Astrocyte of the cerebellum (primary cell): ENCODE measurements around the gene N4BP2.

ENCODE experiments used
- DNase-seq: peaks from one replicate; pipeline ENCODE4 v3.0.0-alpha.2; 2011; ENCODE audit warnings: low read depth
- H3K4me3 ChIP-seq: 2 replicates; pipeline ENCODE4 v1.5.1; 2011; ENCODE audit warnings: mild to moderate bottlenecking, low read depth, low read length, moderate library complexity
- CTCF ChIP-seq: IDR thresholded peaks from 2 replicates; pipeline ENCODE4 v1.5.1; 2012; ENCODE audit warnings: low read length, low read depth, moderate library complexity, mild to moderate bottlenecking; ENCODE audit errors: missing control alignments
- in situ Hi-C: cut with HindIII; loops from 2 replicates; pipeline ENCODE4 v1.10.0; 2017; ENCODE audit warnings: low sequenced_read_pairs

N4BP2 gene

GRCh38 chr4:40199179-40199670, 142.6 kb downstream of the N4BP2 start:
- no peak for DNase-seq
- H3K4me3 ChIP-seq, result no peak overlapping the region
- in situ Hi-C loops, result no loop called here
- TF ChIP-seq CTCF, result no peak

GRCh38 chr4:40199999-40200874, 143.6 kb downstream of the N4BP2 start:
- DNase-seq, result peak; percentile 69
- in situ Hi-C loops, result no loop called here
- no peak for TF ChIP-seq CTCF
- H3K4me3 ChIP-seq, result no peak overlapping the region

- no peak for TF ChIP-seq CTCF
- in situ Hi-C loops, result no loop called here
- H3K4me3 ChIP-seq, result no peak overlapping the region
- no peak for DNase-seq
Measured at GRCh38 chr4:40200875-40201801, 144.5 kb downstream of the N4BP2 start.

GRCh38 chr4:40201898-40202297, 145.2 kb downstream of the N4BP2 start:
- DNase-seq, result no peak
- TF ChIP-seq CTCF, result no peak
- no peak overlapping the region for H3K4me3 ChIP-seq
- in situ Hi-C loops, result no loop called here

- TF ChIP-seq CTCF, result no peak
- in situ Hi-C loops, result no loop called here
- H3K4me3 ChIP-seq, result no peak overlapping the region
- no peak for DNase-seq
Measured at GRCh38 chr4:40202474-40202873, 145.8 kb downstream of the N4BP2 start.

- in situ Hi-C loops, result no loop called here
- no peak for DNase-seq
- no peak overlapping the region for H3K4me3 ChIP-seq
- TF ChIP-seq CTCF, result no peak
Measured at GRCh38 chr4:40204507-40205258, 148.0 kb downstream of the N4BP2 start.
